Calu3 (cell line): Measurements from ENCODE around the gene GAS2L1. TPM values are rescaled to one million over a fixed set of nuclear protein-coding genes. Genes with fewer than 3 reads are reported as not detected.
A peak's percentile ranks its signal among the peaks of the same experiment; 100 is the strongest.

Experiments
- BruUV-seq: library from RNA; stranded (reverse); fragments of 400-500 nt; replicated peaks from 2 replicates; lab custom pipeline; 2021; lab: Mats Ljungman, UMichigan
- CTCF ChIA-PET: fragments of 300-600 bp; sonication (Branson Sonifier 250); formaldehyde crosslinking; loops from one replicate; lab custom pipeline; 2022; ENCODE audit warnings: antibody characterized with exemption; lab: Charles Lee
- DNase-seq: peaks from one replicate; pipeline ENCODE4 v3.0.0; 2022
- H3K27ac Mint-ChIP-seq: one replicate; pipeline ENCODE4 v1.8.0; 2022; ENCODE audit warnings: mixed read lengths; ENCODE audit not compliant: unreplicated experiment
- H3K27me3 Mint-ChIP-seq: one replicate; pipeline ENCODE4 v1.8.0; 2022; ENCODE audit warnings: mixed read lengths; ENCODE audit not compliant: unreplicated experiment
- H3K36me3 Mint-ChIP-seq: one replicate; pipeline ENCODE4 v1.8.0; 2022; ENCODE audit warnings: mild to moderate bottlenecking, moderate library complexity, mixed read lengths; ENCODE audit not compliant: insufficient read depth, unreplicated experiment
- H3K4me1 Mint-ChIP-seq: one replicate; pipeline ENCODE4 v1.8.0; 2022; ENCODE audit warnings: mild to moderate bottlenecking, low read depth, mixed read lengths; ENCODE audit not compliant: unreplicated experiment
- H3K4me3 Mint-ChIP-seq: one replicate; pipeline ENCODE4 v1.8.0; 2022; ENCODE audit warnings: mild to moderate bottlenecking, low read depth, moderate library complexity, mixed read lengths; ENCODE audit not compliant: unreplicated experiment
- H3K9me3 Mint-ChIP-seq: one replicate; pipeline ENCODE4 v1.8.0; 2022; ENCODE audit warnings: low read depth, mixed read lengths; ENCODE audit not compliant: unreplicated experiment
- intact Hi-C: fragments of 100-400 bp; cut with micrococcal nuclease; formaldehyde crosslinking; loops from one replicate; pipeline ENCODE4 v1.10.0; 2022; ENCODE audit not compliant: unreplicated experiment
- total RNA-seq: library from RNA; stranded (reverse); gene quantifications from 2 replicates; pipeline ENCODE4 v1.2.3, GENCODE V29; 2022
- TF ChIP-seq, protein P1 (sequence below): fragments of 200-600 bp; IDR thresholded peaks from one replicate; pipeline ENCODE4 v1.8.0; 2022; ENCODE audit warnings: antibody characterized with exemption; ENCODE audit not compliant: unreplicated experiment

The GAS2L1 gene
- total RNA-seq, 1 experiment from 2014 or later = 16.9 TPM

DNA sequence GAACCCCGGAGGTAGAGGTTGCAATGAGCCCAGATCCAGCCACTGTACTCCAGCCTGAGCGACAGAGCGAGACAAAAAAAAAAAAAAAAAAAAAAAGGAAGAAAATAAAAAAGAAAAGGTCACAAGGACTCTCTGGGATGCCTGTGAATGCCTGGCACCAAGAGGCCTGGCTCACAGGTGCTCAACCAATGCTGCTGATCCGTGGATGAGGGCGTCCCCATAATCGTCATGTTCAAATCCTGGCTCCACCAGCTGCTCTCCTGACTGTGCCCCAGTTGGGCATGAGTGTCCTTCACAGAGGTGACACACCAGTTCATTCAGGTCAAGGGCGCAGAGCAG, 645 bp upstream of the GAS2L1 start:
- BruUV-seq = no TSS peak

DNA sequence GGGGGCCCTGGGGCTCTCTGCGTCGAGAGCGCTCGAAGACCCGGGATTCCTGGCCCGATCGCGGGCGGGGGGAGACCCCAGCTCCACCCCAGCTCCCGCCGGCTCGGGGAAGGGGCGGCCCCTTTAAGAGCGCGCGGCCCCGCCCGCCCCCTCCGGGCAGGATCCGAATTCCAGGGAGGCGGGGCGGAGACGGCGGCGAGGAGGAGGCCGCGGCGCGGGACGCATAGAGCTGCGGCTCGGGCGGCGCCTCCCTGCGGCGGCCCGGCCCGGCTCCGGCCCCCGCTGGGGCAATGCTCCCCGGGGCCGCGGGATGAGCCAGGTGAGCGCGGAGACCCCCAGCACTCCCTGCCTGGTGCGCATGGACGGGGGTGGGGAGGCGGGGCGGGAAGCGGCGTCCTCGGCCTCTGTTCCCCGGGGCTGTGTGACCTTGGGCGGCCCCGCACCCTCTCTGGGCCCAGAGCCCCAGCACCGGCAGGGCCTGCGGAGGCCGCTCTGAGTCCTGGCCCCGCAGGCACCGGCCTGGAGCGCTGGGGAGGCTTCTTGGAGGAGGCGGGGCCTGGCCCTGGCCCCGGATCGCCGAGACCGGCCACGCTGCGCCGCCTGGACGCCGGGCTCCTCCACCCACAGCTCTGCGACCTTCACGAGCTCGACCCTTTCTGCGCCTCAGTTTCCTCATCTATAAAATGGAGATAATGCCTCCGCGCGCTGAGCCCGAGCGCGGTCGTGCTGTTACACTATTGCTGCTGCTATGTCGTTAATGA, 565 bp downstream of the GAS2L1 start:
- TF ChIP-seq, protein P1, sequence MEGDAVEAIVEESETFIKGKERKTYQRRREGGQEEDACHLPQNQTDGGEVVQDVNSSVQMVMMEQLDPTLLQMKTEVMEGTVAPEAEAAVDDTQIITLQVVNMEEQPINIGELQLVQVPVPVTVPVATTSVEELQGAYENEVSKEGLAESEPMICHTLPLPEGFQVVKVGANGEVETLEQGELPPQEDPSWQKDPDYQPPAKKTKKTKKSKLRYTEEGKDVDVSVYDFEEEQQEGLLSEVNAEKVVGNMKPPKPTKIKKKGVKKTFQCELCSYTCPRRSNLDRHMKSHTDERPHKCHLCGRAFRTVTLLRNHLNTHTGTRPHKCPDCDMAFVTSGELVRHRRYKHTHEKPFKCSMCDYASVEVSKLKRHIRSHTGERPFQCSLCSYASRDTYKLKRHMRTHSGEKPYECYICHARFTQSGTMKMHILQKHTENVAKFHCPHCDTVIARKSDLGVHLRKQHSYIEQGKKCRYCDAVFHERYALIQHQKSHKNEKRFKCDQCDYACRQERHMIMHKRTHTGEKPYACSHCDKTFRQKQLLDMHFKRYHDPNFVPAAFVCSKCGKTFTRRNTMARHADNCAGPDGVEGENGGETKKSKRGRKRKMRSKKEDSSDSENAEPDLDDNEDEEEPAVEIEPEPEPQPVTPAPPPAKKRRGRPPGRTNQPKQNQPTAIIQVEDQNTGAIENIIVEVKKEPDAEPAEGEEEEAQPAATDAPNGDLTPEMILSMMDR = no peak
- intact Hi-C loops = no loop called here

More for the DNA sequence above, 645 bp upstream of the GAS2L1 start:
- DNase-seq = no peak
- Mint-ChIP-seq H3K4me1 (peaks cover 19% of the 10 kb centered on the region), H3K27me3 (no peaks in the 10 kb centered on the region), H3K4me3 (peak overlapping the region; percentile 81), H3K27ac (no peak overlapping the region), H3K36me3 (peaks cover 60% of the 10 kb centered on the region), H3K9me3 (no peaks in the 10 kb centered on the region)
- CTCF ChIA-PET = interaction anchor here (0.7 to 1.2 kb wide), 3 partner anchors 8 to 1200 kb away, joined by 3 to 6 read pairs (median 3); no protein-coding TSS in a partner anchor
- TF ChIP-seq, protein P1 = no peak
- intact Hi-C loops = no loop called here

DNA sequence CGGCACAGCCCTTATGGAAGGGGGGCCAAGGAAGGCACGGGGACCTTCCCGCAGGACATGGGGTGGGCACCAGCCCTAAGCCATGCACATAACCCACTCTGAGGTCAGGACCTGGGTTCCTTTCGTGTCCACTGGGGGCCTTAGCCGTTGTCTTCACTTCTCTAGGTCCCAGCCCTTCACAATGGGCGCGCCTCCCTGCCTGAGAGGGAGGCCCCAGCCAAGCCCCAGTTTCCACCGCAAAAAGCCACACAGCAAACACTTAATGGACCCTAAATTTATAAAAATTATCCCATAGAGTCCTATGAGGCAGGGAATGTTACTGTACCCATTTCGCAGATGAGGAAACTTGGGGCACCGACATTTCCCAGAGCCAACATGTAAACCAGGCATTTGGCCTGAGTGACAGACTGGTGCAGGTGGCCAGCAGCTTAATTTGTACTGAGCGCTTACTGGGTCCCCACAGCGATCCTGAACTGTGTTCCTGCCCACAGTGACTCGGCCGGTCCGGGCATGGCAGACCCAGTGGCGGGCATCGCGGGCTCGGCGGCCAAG, 1.2 kb downstream of the GAS2L1 start:
- peaks cover 56% of the 10 kb centered on the region for H3K36me3 Mint-ChIP-seq
- H3K27me3 Mint-ChIP-seq = no peaks in the 10 kb centered on the region
- TF ChIP-seq, protein P1 = no peak
- intact Hi-C loops = no loop called here
- CTCF ChIA-PET = no interaction called here
- DNase-seq = no peak
- no TSS peak for BruUV-seq
- H3K9me3 Mint-ChIP-seq = no peaks in the 10 kb centered on the region
- peaks cover 28% of the 10 kb centered on the region for H3K4me1 Mint-ChIP-seq
- peak overlapping the region; percentile 81 for H3K4me3 Mint-ChIP-seq
- peak overlapping the region; percentile 76 for H3K27ac Mint-ChIP-seq

More for the DNA sequence above, 565 bp downstream of the GAS2L1 start:
- peaks cover 28% of the 10 kb centered on the region for H3K4me1 Mint-ChIP-seq
- H3K9me3 Mint-ChIP-seq = no peaks in the 10 kb centered on the region
- peak overlapping the region; percentile 81 for H3K4me3 Mint-ChIP-seq
- BruUV-seq = no TSS peak
- peak overlapping the region; percentile 76 for H3K27ac Mint-ChIP-seq
- CTCF ChIA-PET = interaction anchor here (0.6 to 1.2 kb wide), 3 partner anchors 10 to 92 kb away, joined by 3 to 6 read pairs (median 3); no protein-coding TSS in a partner anchor
- H3K27me3 Mint-ChIP-seq = no peaks in the 10 kb centered on the region
- DNase-seq = peak; percentile 88
- H3K36me3 Mint-ChIP-seq = peaks cover 55% of the 10 kb centered on the region

DNA sequence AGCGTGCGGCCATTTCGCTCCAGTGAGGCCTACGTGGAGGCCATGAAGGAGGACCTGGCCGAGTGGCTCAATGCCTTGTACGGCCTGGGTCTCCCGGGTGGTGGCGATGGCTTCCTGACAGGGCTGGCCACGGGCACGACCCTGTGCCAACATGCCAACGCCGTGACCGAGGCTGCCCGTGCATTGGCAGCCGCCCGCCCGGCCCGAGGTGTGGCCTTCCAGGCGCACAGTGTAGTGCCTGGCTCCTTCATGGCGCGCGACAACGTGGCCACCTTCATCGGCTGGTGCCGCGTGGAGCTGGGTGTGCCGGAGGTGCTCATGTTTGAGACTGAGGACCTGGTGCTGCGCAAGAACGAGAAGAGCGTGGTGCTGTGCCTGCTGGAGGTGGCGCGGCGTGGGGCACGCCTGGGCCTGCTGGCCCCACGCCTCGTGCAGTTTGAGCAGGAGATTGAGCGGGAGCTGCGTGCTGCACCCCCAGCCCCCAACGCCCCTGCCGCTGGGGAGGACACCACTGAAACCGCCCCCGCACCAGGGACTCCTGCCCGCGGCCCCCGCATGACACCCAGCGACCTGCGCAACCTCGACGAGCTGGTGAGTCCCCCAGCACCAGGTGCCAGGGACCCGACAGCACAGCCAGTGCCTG, 1.8 kb downstream of the GAS2L1 start:
- H3K27me3 Mint-ChIP-seq = peaks cover 2% of the 10 kb centered on the region
- BruUV-seq = no TSS peak

More for the DNA sequence above, 1.8 kb downstream of the GAS2L1 start:
- CTCF ChIA-PET = no interaction called here
- Mint-ChIP-seq H3K4me3 (peak overlapping the region; percentile 81), H3K9me3 (no peaks in the 10 kb centered on the region), H3K4me1 (peaks cover 28% of the 10 kb centered on the region), H3K27ac (no peak overlapping the region), H3K36me3 (peaks cover 59% of the 10 kb centered on the region)
- TF ChIP-seq, protein P1 = no peak
- no peak for DNase-seq
- intact Hi-C loops = no loop called here
